ENCODE measurements around the gene CDH5. TPM values are rescaled to one million over a fixed set of nuclear protein-coding genes. Genes with fewer than 3 reads are reported as not detected.

The CDH5 gene
- total and polyA plus RNA-seq, 2 of the 13 experiments (the other 11 are each of a cell fraction or from before 2014, with no cell fraction given) = 0.71 to 1.1 TPM

- FAIRE-seq = no peak
- H4K20me1 ChIP-seq (ENCODE audit: insufficient read depth, low read length) = no peaks in the 10 kb centered on the region
- H2AFZ ChIP-seq (ENCODE audit: low read length) = no peak overlapping the region
- no peaks in the 10 kb centered on the region for H3K36me3 ChIP-seq (replicated peaks in 1 of 2; ENCODE audit: control insufficient read depth in 1 of 2, insufficient read depth in 2 of 2, low read length in 2 of 2)
- intact Hi-C loops (cut with micrococcal nuclease; ENCODE audit: unreplicated experiment) = no loop called here
- H3K79me2 ChIP-seq (ENCODE audit: insufficient read depth, low read length) = no peaks in the 10 kb centered on the region
- H3K9me3 ChIP-seq (ENCODE audit: low read length) = no peaks in the 10 kb centered on the region
- no peak overlapping the region for H3K27ac ChIP-seq (ENCODE audit: extremely low read length, insufficient read depth, low read length)
- no peak for DNase-seq (ENCODE audit: low spot score)
- no peak overlapping the region for H3K4me2 ChIP-seq (ENCODE audit: low read depth, low read length)
- no peak for ATAC-seq
- peaks cover 0 to 3% of the 10 kb centered on the region in 2 experiments; a peak in 3 of 5 replicates for H3K27me3 ChIP-seq (ENCODE audit: control insufficient read depth in 1 of 2, insufficient read depth in 2 of 2, low read length in 2 of 2)
- TF ChIP-seq ZNF558 (CRISPR knock-in tag; IDR thresholded peaks at IDR 0.05; ENCODE audit: borderline replicate concordance) = no peak
- no peak for TF ChIP-seq SRSF4 (IDR thresholded peaks at IDR 0.05; ENCODE audit: low read depth, low read length, poor library complexity, severe bottlenecking)
- no peak for TF ChIP-seq ZBTB44 (CRISPR knock-in tag; IDR thresholded peaks at IDR 0.05)
- no peak for TF ChIP-seq POLR2AphosphoS2 (IDR thresholded peaks at IDR 0.05; ENCODE audit: low read depth, low read length)
- no peak for TF ChIP-seq MAZ (IDR thresholded peaks at IDR 0.05; ENCODE audit: borderline replicate concordance, low read depth, low read length)
- no peak for TF ChIP-seq MAZ (CRISPR knock-in tag; IDR thresholded peaks at IDR 0.05; ENCODE audit: low read depth)
- TF ChIP-seq MED8 (CRISPR knock-in tag; IDR thresholded peaks at IDR 0.05; ENCODE audit: insufficient replicate concordance) = no peak
- no peak for TF ChIP-seq ZMYM2 (CRISPR knock-in tag; IDR thresholded peaks at IDR 0.05)
- TF ChIP-seq TRIM22 (IDR thresholded peaks at IDR 0.05) = no peak
- TF ChIP-seq MTF1 (CRISPR knock-in tag; IDR thresholded peaks at IDR 0.05) = no peak
- no peak for TF ChIP-seq ZNF264 (CRISPR knock-in tag; IDR thresholded peaks at IDR 0.05)
- no peak for TF ChIP-seq ASH2L (IDR thresholded peaks at IDR 0.05; ENCODE audit: insufficient read length, low read depth, low read length)
- TF ChIP-seq ZNF451 (CRISPR knock-in tag; IDR thresholded peaks at IDR 0.05) = no peak
- TF ChIP-seq ZBTB14 (CRISPR knock-in tag; IDR thresholded peaks at IDR 0.05) = no peak
- TF ChIP-seq ZNF773 (CRISPR knock-in tag; IDR thresholded peaks at IDR 0.05; ENCODE audit: borderline replicate concordance) = no peak
- TF ChIP-seq ZNF468 (CRISPR knock-in tag; IDR thresholded peaks at IDR 0.05) = no peak
- TF ChIP-seq ZSCAN20 (CRISPR knock-in tag; IDR thresholded peaks at IDR 0.05; ENCODE audit: borderline replicate concordance) = no peak
- no peak for TF ChIP-seq POLR2A (IDR thresholded peaks at IDR 0.05; ENCODE audit: insufficient read depth in 1 of 2, low read depth in 2 of 2, low read length in 2 of 2)
- no peak for TF ChIP-seq SKI (IDR thresholded peaks at IDR 0.05; ENCODE audit: partially characterized antibody)
- 30% methylated on average over 6 of the region's 7 CpGs for WGBS (ENCODE audit: low lambda C conversion rate)
- in situ Hi-C loops (cut with HindIII; ENCODE audit: extremely low pct_ligation_motif_present, low pct_unique_long_range_greater_than_20kb) = no loop called here
- ChIA-PET POLR2A (no interaction called here), CTCF (ENCODE audit: low intra/inter-chr PET ratio, low total read pairs) (no interaction called here)
- H3K9ac ChIP-seq (ENCODE audit: insufficient read depth, low read depth, low read length) = no peak overlapping the region
- no peak overlapping the region for H3K4me3 ChIP-seq (replicated peaks in 1 of 3; ENCODE audit: insufficient read depth in 1 of 3, low read depth in 2 of 3, low read length in 3 of 3)
- BruUV-seq (replicated peaks) = no TSS peak
- H3K4me1 ChIP-seq (ENCODE audit: insufficient read depth, low read length) = peaks cover 11% of the 10 kb centered on the region
Observed at GRCh38 chr16:66441586-66442375, 75.3 kb downstream of the CDH5 start.

All from HepG2 (cell line).